ENCODE results near the gene KLRC4. TPM values are rescaled to one million over a fixed set of nuclear protein-coding genes. Genes with fewer than 3 reads are reported as not detected.

Gene KLRC4
- total and polyA plus RNA-seq, 2 donors (not counting 3 experiments of a cell fraction or from before 2014, with no cell fraction given), result not detected

DNA sequence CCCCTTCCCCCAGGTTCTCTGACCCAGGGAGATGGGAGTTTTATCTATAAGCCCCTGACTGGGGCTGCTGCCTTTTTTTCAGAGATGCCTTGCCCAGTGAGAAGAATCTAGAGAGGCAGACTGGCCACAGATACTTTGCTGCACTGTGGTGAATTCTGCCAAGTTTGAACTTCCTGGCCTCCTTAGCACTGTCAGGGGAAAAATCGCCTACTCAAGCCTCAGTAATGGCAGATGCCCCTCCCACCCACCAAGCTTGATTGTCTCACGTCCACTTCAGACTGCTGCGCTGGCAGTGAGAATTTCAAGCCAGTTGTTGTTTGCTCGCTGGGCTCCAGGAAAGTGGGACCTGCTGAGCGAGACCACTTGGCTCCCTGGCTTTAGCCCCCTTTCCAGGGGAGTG, 51.4 kb downstream of the KLRC4 start:
- DNase-seq (ENCODE audit: low read depth, low spot score) (no peak), FAIRE-seq (no peak)
- H3K9me3 ChIP-seq (replicated peaks; ENCODE audit: control insufficient read depth, insufficient read depth, low read length), result no peaks in the 10 kb centered on the region
- intact Hi-C loops (cut with micrococcal nuclease), result no loop called here
- no peak overlapping the region for H3K4me2 ChIP-seq (ENCODE audit: insufficient read depth, low read length)
- no peaks in the 10 kb centered on the region for H3K79me2 ChIP-seq (ENCODE audit: control insufficient read depth, insufficient read depth, low read length)
- BruUV-seq (replicated peaks), result no TSS peak
- no peak overlapping the region for H3K27ac ChIP-seq (ENCODE audit: insufficient read depth, low read depth, low read length)
- no peaks in the 10 kb centered on the region for H3K9me1 ChIP-seq (replicated peaks; ENCODE audit: control insufficient read depth, extremely low read depth, insufficient read depth, low read length)
- H2AFZ ChIP-seq (ENCODE audit: low read depth, low read length), result no peak overlapping the region
- H3K36me3 ChIP-seq (ENCODE audit: control insufficient read depth in 2 of 2, extremely low read depth in 1 of 2, insufficient read depth in 2 of 2, low read length in 2 of 2), result no peaks in the 10 kb centered on the region
- H4K20me1 ChIP-seq (replicated peaks; ENCODE audit: control insufficient read depth, extremely low read depth, insufficient read depth, low read length), result no peaks in the 10 kb centered on the region
- TF ChIP-seq JUN (IDR thresholded peaks at IDR 0.05; ENCODE audit: borderline replicate concordance, insufficient read depth, insufficient read length, low read depth) (no peak), POLR2A (IDR thresholded peaks at IDR 0.05; ENCODE audit: low read depth, low read length) (no peak), EZH2 (IDR thresholded peaks at IDR 0.05; ENCODE audit: borderline replicate concordance, low read depth, low read length, severe bottlenecking) (no peak), POLR2AphosphoS5 (IDR thresholded peaks at IDR 0.05; ENCODE audit: insufficient read depth, low read depth, low read length) (no peak), MYC (IDR thresholded peaks at IDR 0.05; ENCODE audit: low read depth, low read length) (no peak)
- TF ChIP-seq, protein P1, sequence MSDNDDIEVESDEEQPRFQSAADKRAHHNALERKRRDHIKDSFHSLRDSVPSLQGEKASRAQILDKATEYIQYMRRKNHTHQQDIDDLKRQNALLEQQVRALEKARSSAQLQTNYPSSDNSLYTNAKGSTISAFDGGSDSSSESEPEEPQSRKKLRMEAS (IDR thresholded peaks at IDR 0.05; ENCODE audit: insufficient read depth, insufficient read length), result no peak
- H3K9ac ChIP-seq (replicated peaks; ENCODE audit: extremely low read depth, insufficient read depth, low read length), result no peak overlapping the region
- no peaks in the 10 kb centered on the region for H3K27me3 ChIP-seq (ENCODE audit: control insufficient read depth in 2 of 2, insufficient read depth in 2 of 2, low read length in 2 of 2)
- H3K4me1 ChIP-seq (ENCODE audit: control insufficient read depth, extremely low read depth, insufficient read depth, low read length), result peaks cover 4% of the 10 kb centered on the region
- ChIA-PET CTCF (no interaction called here), POLR2A (no interaction called here)
- dilution Hi-C loops (cut with MboI; ENCODE audit: extremely low pct_ligation_motif_present, low sequenced_read_pairs), result no loop called here
- no peak overlapping the region for H3K4me3 ChIP-seq (replicated peaks in 1 of 3; ENCODE audit: insufficient read depth in 1 of 3, low read depth in 1 of 3, low read length in 3 of 3)

Other genes starting within 250 kb of the KLRC4 start
- gene OLR1, start 237.6 kb downstream of the KLRC4 start, total RNA-seq, result not detected in 2 replicates
- gene OLR1, start 237.6 kb downstream of the KLRC4 start, polyA plus RNA-seq, result not detected in 2 replicates
- gene TMEM52B, start 230.7 kb downstream of the KLRC4 start, total RNA-seq, result 0.24 TPM in 1 of 2 replicates, not detected in the other
- not detected in 2 replicates for gene TMEM52B, start 230.7 kb downstream of the KLRC4 start, polyA plus RNA-seq
- gene GABARAPL1, start 196.9 kb downstream of the KLRC4 start, total RNA-seq, result 59.4 and 69.0 TPM in 2 replicates
- gene GABARAPL1, start 196.9 kb downstream of the KLRC4 start, polyA plus RNA-seq, result 64.8 and 65.6 TPM in 2 replicates
- 0.13 and 0.18 TPM in 2 replicates for gene KLRD1, start 101.9 kb downstream of the KLRC4 start, total RNA-seq
- gene KLRD1, start 101.9 kb downstream of the KLRC4 start, polyA plus RNA-seq, result 0.06 and 0.15 TPM in 2 replicates
- gene KLRK1, start 19.7 kb downstream of the KLRC4 start, total RNA-seq, result not detected in 2 replicates
- gene KLRK1, start 19.7 kb downstream of the KLRC4 start, polyA plus RNA-seq, result not detected in 2 replicates
- not detected in 2 replicates for gene KLRC3, start 10.8 kb upstream of the KLRC4 start, total RNA-seq
- not detected in 2 replicates for gene KLRC3, start 10.8 kb upstream of the KLRC4 start, polyA plus RNA-seq
- gene KLRC2, start 26.3 kb upstream of the KLRC4 start, total RNA-seq, result not detected in 2 replicates
- gene KLRC2, start 26.3 kb upstream of the KLRC4 start, polyA plus RNA-seq, result not detected in 2 replicates
- not detected in 2 replicates for gene KLRC1, start 43.6 kb upstream of the KLRC4 start, total RNA-seq
- not detected in 2 replicates for gene KLRC1, start 43.6 kb upstream of the KLRC4 start, polyA plus RNA-seq
- 0.44 and 0.55 TPM in 2 replicates for gene EIF2S3B, start 96.1 kb upstream of the KLRC4 start, total RNA-seq
- 0.16 and 0.21 TPM in 2 replicates for gene EIF2S3B, start 96.1 kb upstream of the KLRC4 start, polyA plus RNA-seq
- 45.4 and 48.3 TPM in 2 replicates for gene MAGOHB, start 203.9 kb upstream of the KLRC4 start, total RNA-seq
- gene MAGOHB, start 203.9 kb upstream of the KLRC4 start, polyA plus RNA-seq, result 6.2 and 8.9 TPM in 2 replicates

Measured in endothelial cell of umbilical vein (primary cell).